NT2/D1 (cell line): ENCODE measurements around the gene ZNF581.

Experiments
- YY1 ChIP-seq: IDR thresholded peaks from 2 replicates; pipeline ENCODE4 v1.6.1; 2011; ENCODE audit not compliant: insufficient read length, insufficient read depth
- ZNF274 ChIP-seq: IDR thresholded peaks from 2 replicates; pipeline ENCODE4 v1.6.1; 2011; ENCODE audit warnings: mild to moderate bottlenecking, low read depth, low read length

- TF ChIP-seq ZNF274 (no peak), YY1 (no peak)
These were observed 2.6 kb upstream of the ZNF581 start, which contains the start of gene ZNF580 for GRCh38 chr19:55640577-55641425.
